Osteocyte (in vitro differentiated cells): ENCODE measurements around the gene NRARP. TPM values are rescaled to one million over a fixed set of nuclear protein-coding genes. Genes with fewer than 3 reads are reported as not detected.

Source experiments
- DNase-seq: peaks from one replicate; pipeline ENCODE4 v3.0.0; 2021; ENCODE audit warnings: mixed read lengths; ENCODE audit not compliant: unreplicated experiment; ENCODE audit errors: extremely low spot score
- H3K27ac Mint-ChIP-seq: one replicate; pipeline ENCODE4 v1.8.0; 2021; ENCODE audit warnings: mild to moderate bottlenecking, mixed read lengths; ENCODE audit not compliant: unreplicated experiment
- H3K27me3 Mint-ChIP-seq: one replicate; pipeline ENCODE4 v1.8.0; 2021; ENCODE audit warnings: mixed read lengths; ENCODE audit not compliant: unreplicated experiment
- H3K36me3 Mint-ChIP-seq: one replicate; pipeline ENCODE4 v1.8.0; 2021; ENCODE audit warnings: mixed read lengths; ENCODE audit not compliant: unreplicated experiment
- H3K4me1 Mint-ChIP-seq: one replicate; pipeline ENCODE4 v1.8.0; 2021; ENCODE audit warnings: mixed read lengths; ENCODE audit not compliant: unreplicated experiment
- H3K4me3 Mint-ChIP-seq: one replicate; pipeline ENCODE4 v1.8.0; 2021; ENCODE audit warnings: mild to moderate bottlenecking, moderate library complexity, mixed read lengths; ENCODE audit not compliant: unreplicated experiment
- H3K9me3 Mint-ChIP-seq: one replicate; pipeline ENCODE4 v1.8.0; 2021; ENCODE audit warnings: mixed read lengths; ENCODE audit not compliant: unreplicated experiment
- total RNA-seq: library from RNA; stranded (reverse); gene quantifications from 2 replicates; pipeline ENCODE4 v1.2.1, GENCODE V29; 2021
- TF ChIP-seq, protein P1 (sequence below): fragments of 200-600 bp; sonication (generic); IDR thresholded peaks from 2 replicates; pipeline ENCODE4 v1.5.0; 2021; ENCODE audit warnings: antibody characterized with exemption, mild to moderate bottlenecking, moderate library complexity

The NRARP gene
- total RNA-seq, 1 donor from 2014 or later: 2.1 TPM

DNA sequence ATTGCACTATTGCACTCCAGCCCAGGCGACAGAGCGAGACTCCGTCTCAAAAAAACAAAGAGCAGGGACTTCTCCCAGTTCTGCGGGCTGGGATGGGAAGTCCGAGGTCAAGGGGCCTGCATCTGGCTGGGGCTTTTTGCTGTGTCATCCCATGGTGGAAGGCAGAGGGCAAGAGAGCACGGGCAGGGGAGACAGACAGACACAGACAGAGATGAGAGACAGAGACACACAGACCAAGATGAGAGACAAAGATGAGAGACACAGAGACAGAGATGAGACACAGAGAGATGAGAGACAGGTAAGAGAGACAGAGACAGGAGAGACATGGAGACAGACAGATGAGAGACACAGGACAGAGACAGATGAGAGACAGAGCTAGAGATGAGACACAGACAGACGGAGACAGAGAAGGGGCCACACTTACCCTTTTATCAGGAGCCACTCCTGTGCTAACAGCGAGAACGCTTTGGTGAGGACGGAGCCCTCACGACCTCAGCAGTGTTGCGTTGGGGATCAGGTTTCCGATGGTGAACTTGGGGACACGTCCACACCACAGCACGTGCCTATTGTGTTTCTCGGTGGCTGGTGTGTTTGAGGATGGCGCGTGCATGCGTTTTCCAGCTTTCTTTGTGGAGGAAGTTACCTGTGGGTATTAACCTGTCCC, 33.4 kb downstream of the NRARP start:
- TF ChIP-seq, protein P1, sequence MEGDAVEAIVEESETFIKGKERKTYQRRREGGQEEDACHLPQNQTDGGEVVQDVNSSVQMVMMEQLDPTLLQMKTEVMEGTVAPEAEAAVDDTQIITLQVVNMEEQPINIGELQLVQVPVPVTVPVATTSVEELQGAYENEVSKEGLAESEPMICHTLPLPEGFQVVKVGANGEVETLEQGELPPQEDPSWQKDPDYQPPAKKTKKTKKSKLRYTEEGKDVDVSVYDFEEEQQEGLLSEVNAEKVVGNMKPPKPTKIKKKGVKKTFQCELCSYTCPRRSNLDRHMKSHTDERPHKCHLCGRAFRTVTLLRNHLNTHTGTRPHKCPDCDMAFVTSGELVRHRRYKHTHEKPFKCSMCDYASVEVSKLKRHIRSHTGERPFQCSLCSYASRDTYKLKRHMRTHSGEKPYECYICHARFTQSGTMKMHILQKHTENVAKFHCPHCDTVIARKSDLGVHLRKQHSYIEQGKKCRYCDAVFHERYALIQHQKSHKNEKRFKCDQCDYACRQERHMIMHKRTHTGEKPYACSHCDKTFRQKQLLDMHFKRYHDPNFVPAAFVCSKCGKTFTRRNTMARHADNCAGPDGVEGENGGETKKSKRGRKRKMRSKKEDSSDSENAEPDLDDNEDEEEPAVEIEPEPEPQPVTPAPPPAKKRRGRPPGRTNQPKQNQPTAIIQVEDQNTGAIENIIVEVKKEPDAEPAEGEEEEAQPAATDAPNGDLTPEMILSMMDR: no peak
- no peaks in the 10 kb centered on the region for H3K27me3 Mint-ChIP-seq
- no peaks in the 10 kb centered on the region for H3K9me3 Mint-ChIP-seq
- H3K4me3 Mint-ChIP-seq: no peak overlapping the region
- peaks cover 10% of the 10 kb centered on the region for H3K4me1 Mint-ChIP-seq
- peaks cover 18% of the 10 kb centered on the region for H3K36me3 Mint-ChIP-seq
- DNase-seq: no peak
- H3K27ac Mint-ChIP-seq: peak overlapping the region; percentile 49

DNA sequence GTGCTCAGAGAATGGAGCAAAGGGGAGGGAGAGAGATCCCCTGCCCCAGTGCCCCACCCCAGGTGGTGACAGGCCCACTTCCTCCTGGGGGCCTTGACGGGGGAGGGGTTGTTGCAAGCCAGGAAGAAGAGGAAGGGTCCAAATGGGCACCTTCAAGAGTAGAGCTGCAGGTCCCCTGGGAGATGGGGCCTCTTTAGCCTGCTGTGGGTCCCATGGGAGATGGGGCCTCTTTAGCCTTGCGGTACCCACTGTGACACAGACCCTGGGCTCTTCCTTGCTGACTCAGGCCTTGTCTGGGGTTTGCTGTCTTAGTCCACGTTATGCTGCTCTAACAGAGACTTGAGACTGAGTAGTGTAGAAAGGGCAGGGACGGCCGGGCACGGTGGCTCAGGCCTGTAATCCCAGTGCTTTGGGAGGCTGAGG, 34.1 kb downstream of the NRARP start:
- Mint-ChIP-seq H3K4me1 (peaks cover 10% of the 10 kb centered on the region), H3K4me3 (no peak overlapping the region), H3K36me3 (peaks cover 18% of the 10 kb centered on the region), H3K9me3 (no peaks in the 10 kb centered on the region), H3K27me3 (no peaks in the 10 kb centered on the region), H3K27ac (peak overlapping the region; percentile 27)
- DNase-seq: no peak
- TF ChIP-seq, protein P1: no peak

DNA sequence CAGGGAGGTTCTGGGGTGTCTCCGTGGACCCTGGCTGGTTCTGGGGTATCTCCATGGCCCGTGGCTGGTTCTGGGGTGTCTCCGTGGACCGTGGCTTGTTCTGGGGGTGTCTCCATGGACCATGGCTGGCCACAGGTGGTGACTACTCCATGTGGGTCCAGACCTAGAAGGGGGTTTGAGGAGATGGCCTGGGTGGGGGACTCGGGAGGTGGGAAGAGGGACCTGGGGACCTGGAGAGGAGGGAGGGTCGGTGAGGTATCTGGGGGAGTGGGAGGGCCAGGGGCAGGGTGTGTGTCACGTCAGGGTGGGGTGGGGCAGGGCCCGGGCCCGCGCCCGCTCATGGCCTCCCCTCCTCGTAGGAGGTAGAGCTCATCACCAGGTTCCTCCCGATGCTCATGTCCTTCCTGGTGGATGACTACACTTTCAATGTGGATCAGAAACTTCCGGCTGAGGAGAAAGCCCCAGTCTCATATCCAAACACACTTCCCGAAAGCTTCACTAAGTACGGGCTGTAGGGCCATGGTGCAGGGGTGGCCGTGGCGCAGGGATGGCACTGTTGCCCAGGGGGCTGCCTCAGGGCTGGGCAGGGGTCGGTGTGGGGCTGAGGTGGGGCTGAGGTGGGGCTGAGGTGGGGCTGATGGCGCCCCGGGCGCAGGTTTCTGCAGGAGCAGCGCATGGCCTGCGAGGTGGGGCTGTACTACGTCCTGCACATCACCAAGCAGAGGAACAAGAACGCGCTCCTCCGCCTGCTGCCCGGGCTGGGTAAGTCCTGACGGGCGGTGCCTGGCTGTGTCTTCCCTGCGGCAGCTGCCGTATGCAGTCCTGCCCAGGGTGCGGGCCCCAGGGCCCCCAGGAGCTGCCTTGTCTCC, 35.3 kb downstream of the NRARP start:
- TF ChIP-seq, protein P1: no peak
- H3K9me3 Mint-ChIP-seq: no peaks in the 10 kb centered on the region

DNA sequence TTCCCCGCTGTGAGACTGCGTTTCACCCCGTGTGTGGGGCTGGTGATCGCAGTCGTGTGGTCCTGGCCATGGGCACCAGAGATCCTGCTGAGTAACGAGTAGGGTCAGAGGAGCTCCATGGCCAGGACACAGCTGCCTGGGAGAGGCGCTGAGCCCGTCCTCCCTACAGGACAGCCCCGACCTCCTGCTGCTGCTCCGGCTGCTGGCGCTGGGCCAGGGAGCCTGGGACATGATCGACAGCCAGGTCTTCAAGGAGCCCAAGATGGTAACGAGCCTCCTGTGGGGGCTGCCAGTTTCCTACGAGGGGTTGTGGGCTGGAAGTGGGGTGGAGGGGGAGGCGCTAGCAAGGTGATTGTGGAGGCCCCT, 35.9 kb downstream of the NRARP start:
- peaks cover 15% of the 10 kb centered on the region for H3K36me3 Mint-ChIP-seq
- TF ChIP-seq, protein P1: no peak
- no peak overlapping the region for H3K4me3 Mint-ChIP-seq
- no peak overlapping the region for H3K27ac Mint-ChIP-seq
- no peak for DNase-seq
- no peaks in the 10 kb centered on the region for H3K9me3 Mint-ChIP-seq
- peaks cover 17% of the 10 kb centered on the region for H3K4me1 Mint-ChIP-seq
- no peaks in the 10 kb centered on the region for H3K27me3 Mint-ChIP-seq

More for the DNA sequence above, 35.3 kb downstream of the NRARP start:
- Mint-ChIP-seq H3K27me3 (no peaks in the 10 kb centered on the region), H3K4me1 (peaks cover 13% of the 10 kb centered on the region), H3K27ac (no peak overlapping the region), H3K4me3 (no peak overlapping the region), H3K36me3 (peaks cover 18% of the 10 kb centered on the region)
- DNase-seq: no peak

DNA sequence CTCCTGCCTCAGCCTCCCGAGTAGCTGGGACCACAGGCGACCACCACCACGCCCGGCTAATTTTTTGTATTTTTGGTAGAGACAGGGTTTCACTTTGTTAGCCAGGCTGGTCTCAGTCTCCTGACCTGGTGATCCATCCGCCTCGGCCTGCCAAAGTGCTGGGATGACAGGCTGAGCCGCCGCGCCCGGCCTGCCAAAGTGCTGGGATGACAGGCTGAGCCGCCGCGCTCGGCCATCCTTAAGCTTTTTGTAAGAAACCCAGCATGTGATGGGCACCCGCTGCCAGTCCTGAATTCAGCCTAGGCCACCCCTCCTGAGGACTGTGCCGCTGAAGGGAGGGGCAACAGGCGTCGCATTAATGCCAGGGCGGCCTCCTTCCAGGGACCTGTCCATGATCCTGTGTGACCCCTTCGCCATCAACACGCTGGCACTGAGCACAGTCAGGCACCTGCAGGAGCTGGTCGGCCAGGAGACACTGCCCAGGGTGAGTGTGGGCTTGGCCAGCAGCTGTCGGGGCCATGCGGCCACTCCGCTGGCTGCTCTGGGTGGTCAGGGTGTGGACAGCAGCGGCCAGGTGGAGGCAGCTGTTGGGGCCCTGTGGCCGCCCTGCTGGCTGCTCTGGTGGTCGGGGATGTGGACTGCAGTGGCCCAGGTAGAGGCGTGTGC, 36.4 kb downstream of the NRARP start:
- DNase-seq: no peak
- TF ChIP-seq, protein P1: no peak
- peaks cover 15% of the 10 kb centered on the region for H3K36me3 Mint-ChIP-seq
- H3K9me3 Mint-ChIP-seq: no peaks in the 10 kb centered on the region
- peaks cover 17% of the 10 kb centered on the region for H3K4me1 Mint-ChIP-seq
- no peak overlapping the region for H3K4me3 Mint-ChIP-seq
- no peak overlapping the region for H3K27ac Mint-ChIP-seq
- H3K27me3 Mint-ChIP-seq: no peaks in the 10 kb centered on the region
